VCaP (cell line): ENCODE measurements around the gene LAMA2.

Experiments
- H3K27ac ChIP-seq: fragments of 450-650 bp; 2 replicates; pipeline ENCODE4 v1.5.1; 2017
- TF ChIP-seq, protein P1 (sequence below): fragments of 450-650 bp; conservative IDR thresholded peaks from 2 replicates; pipeline ENCODE4 v1.5.1; 2017; ENCODE audit warnings: mild to moderate bottlenecking, moderate library complexity

Gene LAMA2

DNA sequence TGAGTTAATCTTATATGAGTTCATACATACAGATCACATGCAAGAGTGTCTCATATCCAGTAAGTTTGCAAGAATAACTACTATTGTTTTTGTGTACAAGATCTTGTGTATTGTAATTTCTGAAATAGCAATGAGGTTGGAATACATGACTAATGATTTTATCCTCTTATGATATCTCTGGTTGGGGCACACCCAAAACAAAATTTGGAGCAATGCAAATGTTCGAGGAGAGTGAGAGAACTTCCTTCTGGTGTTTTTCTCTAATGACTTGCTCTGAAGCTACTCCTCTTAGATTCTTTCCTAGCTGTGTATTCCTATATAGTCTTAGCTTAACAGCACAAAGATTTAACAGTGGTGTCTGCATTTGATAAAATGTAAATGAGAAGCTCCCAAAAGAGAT is 252.5 kb downstream of the LAMA2 start:
- TF ChIP-seq, protein P1, sequence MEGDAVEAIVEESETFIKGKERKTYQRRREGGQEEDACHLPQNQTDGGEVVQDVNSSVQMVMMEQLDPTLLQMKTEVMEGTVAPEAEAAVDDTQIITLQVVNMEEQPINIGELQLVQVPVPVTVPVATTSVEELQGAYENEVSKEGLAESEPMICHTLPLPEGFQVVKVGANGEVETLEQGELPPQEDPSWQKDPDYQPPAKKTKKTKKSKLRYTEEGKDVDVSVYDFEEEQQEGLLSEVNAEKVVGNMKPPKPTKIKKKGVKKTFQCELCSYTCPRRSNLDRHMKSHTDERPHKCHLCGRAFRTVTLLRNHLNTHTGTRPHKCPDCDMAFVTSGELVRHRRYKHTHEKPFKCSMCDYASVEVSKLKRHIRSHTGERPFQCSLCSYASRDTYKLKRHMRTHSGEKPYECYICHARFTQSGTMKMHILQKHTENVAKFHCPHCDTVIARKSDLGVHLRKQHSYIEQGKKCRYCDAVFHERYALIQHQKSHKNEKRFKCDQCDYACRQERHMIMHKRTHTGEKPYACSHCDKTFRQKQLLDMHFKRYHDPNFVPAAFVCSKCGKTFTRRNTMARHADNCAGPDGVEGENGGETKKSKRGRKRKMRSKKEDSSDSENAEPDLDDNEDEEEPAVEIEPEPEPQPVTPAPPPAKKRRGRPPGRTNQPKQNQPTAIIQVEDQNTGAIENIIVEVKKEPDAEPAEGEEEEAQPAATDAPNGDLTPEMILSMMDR, result no peak
- no peak overlapping the region for H3K27ac ChIP-seq

DNA sequence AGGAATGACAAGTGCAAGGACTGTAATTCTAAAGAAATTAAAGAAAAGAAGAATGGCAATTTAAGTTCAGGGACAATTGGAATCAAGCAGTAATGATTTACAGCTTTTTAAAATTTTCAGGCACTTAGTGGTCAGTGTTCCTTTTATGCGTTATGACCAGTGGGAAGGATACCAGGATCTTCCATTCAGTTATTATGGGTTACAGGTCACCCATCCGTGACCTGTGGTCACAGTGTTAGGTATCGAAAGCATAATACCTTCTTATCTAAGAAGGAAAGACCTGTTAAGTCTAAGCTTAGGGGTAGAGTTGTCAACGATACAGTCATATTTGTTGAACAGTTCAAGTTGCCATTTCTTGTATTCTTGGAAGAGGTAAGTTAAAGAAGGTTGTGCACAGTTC is 253.8 kb downstream of the LAMA2 start:
- TF ChIP-seq, protein P1, result no peak

DNA sequence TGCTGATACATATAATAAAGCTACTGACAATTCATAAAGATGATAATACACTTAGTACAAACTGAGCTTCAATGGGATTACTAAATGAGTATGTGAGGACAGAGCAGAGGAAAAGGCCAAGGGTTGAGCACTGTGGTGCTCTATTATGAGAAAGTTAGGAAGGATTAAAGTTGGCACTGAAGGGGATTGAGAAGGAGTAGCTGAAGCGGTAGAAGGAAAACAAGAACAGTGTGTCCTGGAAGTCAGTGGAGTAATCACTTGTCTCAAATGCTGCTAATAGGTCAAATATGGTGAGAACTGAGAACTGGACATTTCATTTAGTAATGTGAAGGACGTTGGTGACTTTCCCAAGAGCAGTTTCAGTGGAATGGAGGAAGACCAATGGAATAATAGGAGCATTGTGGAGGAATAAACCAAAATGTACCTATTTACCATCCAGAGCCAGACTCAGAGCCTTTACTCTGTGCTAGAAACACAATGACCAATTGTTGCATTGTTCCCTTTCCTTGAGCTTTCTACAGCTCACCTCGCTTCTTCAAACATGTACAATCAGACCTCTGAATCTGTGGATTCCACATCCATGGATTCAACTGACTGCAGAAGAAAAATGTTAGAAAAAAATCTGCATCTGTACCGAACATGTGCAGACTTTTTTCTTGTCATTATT is 255.9 kb downstream of the LAMA2 start:
- TF ChIP-seq, protein P1, result no peak
- no peak overlapping the region for H3K27ac ChIP-seq

More for the DNA sequence above, 253.8 kb downstream of the LAMA2 start:
- H3K27ac ChIP-seq, result no peak overlapping the region

DNA sequence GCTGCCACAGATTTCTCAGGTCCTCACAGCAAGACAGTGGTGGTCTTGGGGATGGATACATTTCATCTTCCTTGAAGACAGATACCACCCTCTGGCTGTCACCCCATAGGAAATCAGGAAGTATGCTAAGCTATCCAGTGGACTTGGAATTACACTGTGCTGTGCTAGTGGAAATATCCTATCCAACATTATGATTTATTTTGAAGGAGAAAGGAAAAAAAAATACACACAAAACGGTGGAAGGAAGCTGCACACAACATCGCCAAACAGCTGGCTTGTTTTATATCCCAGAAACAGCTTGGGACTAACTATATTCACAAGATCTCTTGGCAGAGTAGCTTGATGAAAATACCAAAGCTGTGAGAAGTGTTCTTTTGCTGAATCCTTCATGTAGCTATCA is 257.6 kb downstream of the LAMA2 start:
- no peak overlapping the region for H3K27ac ChIP-seq
- TF ChIP-seq, protein P1, result no peak

DNA sequence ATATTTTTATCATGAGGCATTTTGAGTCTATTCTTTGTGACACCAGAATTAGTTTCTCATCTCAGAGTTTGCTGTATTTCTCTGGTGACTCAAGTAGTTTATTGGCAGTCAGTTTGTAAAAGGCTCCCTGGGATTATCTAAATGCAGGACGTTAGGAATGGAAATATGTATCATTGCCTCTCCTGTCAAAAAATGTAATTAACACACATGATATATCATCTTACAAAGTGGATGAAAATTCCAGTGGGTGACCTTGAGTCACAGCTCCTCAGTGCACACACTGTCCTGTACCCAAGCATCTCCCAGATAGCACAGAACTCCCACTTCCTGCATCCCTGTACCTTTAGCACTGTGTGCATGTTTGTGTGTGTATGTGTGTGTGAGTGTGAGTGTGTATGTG is 258.6 kb downstream of the LAMA2 start:
- TF ChIP-seq, protein P1, result no peak

DNA sequence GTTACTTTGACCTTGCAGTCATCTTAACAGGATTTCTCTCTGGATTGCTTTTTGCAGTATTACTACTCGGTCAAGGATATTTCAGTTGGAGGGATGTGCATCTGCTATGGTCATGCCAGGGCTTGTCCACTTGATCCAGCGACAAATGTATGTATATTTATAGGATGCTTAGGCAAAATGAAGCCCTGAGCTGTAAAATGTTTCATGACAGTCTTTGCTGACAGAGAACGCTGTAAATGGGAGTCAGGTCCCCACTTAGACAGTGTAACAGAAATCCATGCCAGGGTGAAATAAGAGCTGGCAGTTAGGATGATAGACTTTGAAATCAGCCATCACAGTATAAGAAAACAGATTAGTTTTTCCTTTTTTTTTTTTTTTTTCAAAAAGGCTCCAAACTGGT is 264.0 kb downstream of the LAMA2 start:
- TF ChIP-seq, protein P1, result no peak
- no peak overlapping the region for H3K27ac ChIP-seq

More for the DNA sequence above, 258.6 kb downstream of the LAMA2 start:
- H3K27ac ChIP-seq, result no peak overlapping the region

DNA sequence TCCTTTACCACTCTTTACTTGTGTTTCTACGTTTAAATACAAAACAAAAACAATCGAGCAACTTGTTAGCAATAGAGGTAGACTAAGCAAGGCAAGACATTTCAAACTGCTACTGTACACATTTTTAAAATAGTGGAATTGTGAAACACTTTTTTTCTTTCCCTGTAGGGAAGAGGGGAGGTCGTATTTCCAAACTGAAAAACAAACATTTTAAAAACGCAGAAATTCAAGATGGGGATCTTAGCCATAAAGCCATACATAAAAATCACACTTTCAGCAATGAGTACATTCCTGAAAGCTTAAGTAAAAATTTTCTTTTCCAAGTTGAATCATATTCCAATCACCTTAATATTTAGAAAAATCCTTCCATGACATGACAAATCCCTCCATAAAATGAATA is 267.6 kb downstream of the LAMA2 start:
- TF ChIP-seq, protein P1, result no peak
- H3K27ac ChIP-seq, result no peak overlapping the region
